ENCODE data around the gene SH3BGRL2.

GRCh38 chr6:79666634-79667033 is 35.5 kb downstream of the SH3BGRL2 start:
- no peak for TF ChIP-seq CTCF (IDR thresholded peaks at IDR 0.05)
- TF ChIP-seq POLR2A (IDR thresholded peaks at IDR 0.05) = no peak
